Transverse colon (tissue), 4 donors: ENCODE results near the gene ERGIC1. TPM values are rescaled to one million over a fixed set of nuclear protein-coding genes. Genes with fewer than 3 reads are reported as not detected.
A peak's percentile ranks its signal among the peaks of the same experiment; 100 is the strongest.

ENCODE experiments used
- DNase-seq: peaks from one replicate; pipeline ENCODE4 v3.0.0-alpha.2; 2019
- H3K27ac ChIP-seq, 4 donors: fragments of 200-600 bp; sonication (generic); 2 replicates each; pipeline ENCODE4 v1.5.1; 2016 to 2018; ENCODE audit warnings: inconsistent platforms in 4 of 4
- H3K27me3 ChIP-seq: fragments of 200-600 bp; sonication (generic); 2 replicates; pipeline ENCODE4 v1.5.1; 2017; ENCODE audit warnings: inconsistent platforms
- H3K36me3 ChIP-seq, 4 donors: fragments of 200-600 bp; sonication (generic); 2 replicates each; pipeline ENCODE4 v1.5.1; 2017 to 2019; ENCODE audit warnings: inconsistent platforms in 4 of 4
- H3K4me1 ChIP-seq, 4 donors: fragments of 200-600 bp; sonication (generic); 2 replicates each; pipeline ENCODE4 v1.5.1; 2017 to 2020; ENCODE audit warnings: inconsistent platforms in 4 of 4
- H3K4me3 ChIP-seq, 4 donors: fragments of 200-600 bp; sonication (generic); 1 replicate in 1 of 4; 2 replicates in 3 of 4; pipeline versions ENCODE4 v1.5.1 to v1.6.1; 2017 to 2019; ENCODE audit warnings: inconsistent platforms in 4 of 4
- H3K9me3 ChIP-seq, 2 donors: fragments of 200-600 bp; sonication (generic); 2 replicates each; pipeline ENCODE4 v1.5.1; 2017 to 2019; ENCODE audit warnings: inconsistent platforms in 2 of 2
- EP300 ChIP-seq: sonication (generic); formaldehyde crosslinking; IDR thresholded peaks from one replicate; pipeline ENCODE4 v1.6.1; 2017; ENCODE audit warnings: antibody characterized with exemption, low read depth
- POLR2A ChIP-seq: fragments of 450-650 bp; IDR thresholded peaks from one replicate; pipeline ENCODE4 v1.6.1; 2016; ENCODE audit warnings: antibody characterized with exemption, mild to moderate bottlenecking, moderate library complexity
- POLR2AphosphoS5 ChIP-seq, 3 donors: sonication (generic); formaldehyde crosslinking; IDR thresholded peaks; one replicate each; pipeline ENCODE4 v1.6.1; 2016; ENCODE audit warnings: antibody characterized with exemption in 3 of 3
- WGBS, 2 donors: methylation state at CpG; one replicate each; pipeline ENCODE4 v1.1.5; 2018; ENCODE audit warnings: low coverage in 1 of 2; 5-methylcytosine and 5-hydroxymethylcytosine counted together
- in situ Hi-C, 4 donors: fragments of 200-750 bp; cut with MboI; loops; one replicate each; pipeline versions ENCODE4 v1.15.0 to v1.15.1; 2017; ENCODE audit warnings: low sequenced_read_pairs in 3 of 4, low pct_ligation_motif_present in 1 of 4, low pct_unique_long_range_greater_than_20kb in 1 of 4
- intact Hi-C: fragments of 100-400 bp; cut with DNase I; formaldehyde crosslinking; loops from one replicate; pipeline ENCODE4 v1.15.1; 2023; ENCODE audit warnings: low total_unique reads
- total RNA-seq, 4 donors: library from RNA; depleted of rRNA; stranded (reverse); fragments of >200 nt; gene quantifications; one replicate each; pipeline ENCODE4 v1.1.0, GENCODE V29; 2016
- TF ChIP-seq, protein P1 (sequence below), 5 experiments: fragments of 200-600 bp in 3 of 5; fragments of 450-650 bp in 2 of 5; sonication (generic) in 3 of 5; IDR thresholded peaks; 1 replicate in 2 of 5; 2 replicates in 3 of 5; pipeline ENCODE4 v1.5.1; 2016 to 2017; ENCODE audit warnings: antibody characterized with exemption in 5 of 5, inconsistent platforms in 3 of 5, mild to moderate bottlenecking in 2 of 5, moderate library complexity in 1 of 5

The ERGIC1 gene
- total RNA-seq, 4 donors from 2014 or later, result 125 to 252 (median 184) TPM

- no peaks in the 10 kb centered on the region for H3K27me3 ChIP-seq
- no peaks in the 10 kb centered on the region for H3K9me3 ChIP-seq
- WGBS, 2 donors, result 90 to 91% methylated on average over 2 to 3 of the region's 3 CpGs
- intact Hi-C loops (no loop called here), in situ Hi-C loops (no loop called here)
- no peaks in the 10 kb centered on the region for H3K36me3 ChIP-seq
- no peak overlapping the region for H3K27ac ChIP-seq
- H3K4me3 ChIP-seq, result no peak overlapping the region
- TF ChIP-seq, protein P1, sequence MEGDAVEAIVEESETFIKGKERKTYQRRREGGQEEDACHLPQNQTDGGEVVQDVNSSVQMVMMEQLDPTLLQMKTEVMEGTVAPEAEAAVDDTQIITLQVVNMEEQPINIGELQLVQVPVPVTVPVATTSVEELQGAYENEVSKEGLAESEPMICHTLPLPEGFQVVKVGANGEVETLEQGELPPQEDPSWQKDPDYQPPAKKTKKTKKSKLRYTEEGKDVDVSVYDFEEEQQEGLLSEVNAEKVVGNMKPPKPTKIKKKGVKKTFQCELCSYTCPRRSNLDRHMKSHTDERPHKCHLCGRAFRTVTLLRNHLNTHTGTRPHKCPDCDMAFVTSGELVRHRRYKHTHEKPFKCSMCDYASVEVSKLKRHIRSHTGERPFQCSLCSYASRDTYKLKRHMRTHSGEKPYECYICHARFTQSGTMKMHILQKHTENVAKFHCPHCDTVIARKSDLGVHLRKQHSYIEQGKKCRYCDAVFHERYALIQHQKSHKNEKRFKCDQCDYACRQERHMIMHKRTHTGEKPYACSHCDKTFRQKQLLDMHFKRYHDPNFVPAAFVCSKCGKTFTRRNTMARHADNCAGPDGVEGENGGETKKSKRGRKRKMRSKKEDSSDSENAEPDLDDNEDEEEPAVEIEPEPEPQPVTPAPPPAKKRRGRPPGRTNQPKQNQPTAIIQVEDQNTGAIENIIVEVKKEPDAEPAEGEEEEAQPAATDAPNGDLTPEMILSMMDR (IDR thresholded peaks at IDR 0.05), result no peak
- TF ChIP-seq POLR2AphosphoS5 (IDR thresholded peaks at IDR 0.05), result no peak
- TF ChIP-seq EP300, result no peak
- TF ChIP-seq POLR2A, result no peak
- DNase-seq, result no peak
- H3K4me1 ChIP-seq, result peaks cover 5 to 39% (median 6%) of the 10 kb centered on the region in 4 donors
These were observed 49.0 kb downstream of the ERGIC1 start for GRCh38 chr5:172883066-172883465.

GRCh38 chr5:172885597-172886340 lies 51.7 kb downstream of the ERGIC1 start:
- 95% methylated on average over 23 of the region's 23 CpGs; no CpG with 5 or more reads in 1 of the 2 donors for WGBS, 2 donors
- Histone ChIP-seq H3K9me3 (no peaks in the 10 kb centered on the region), H3K4me3 (no peak overlapping the region), H3K27ac (peak overlapping the region in 3 of 4 donors; percentile 80 to 94 (median 87)), H3K36me3 (peaks cover 0 to 14% (median 2%) of the 10 kb centered on the region in 4 donors), H3K4me1 (peaks cover 5 to 27% (median 6%) of the 10 kb centered on the region in 4 donors), H3K27me3 (no peaks in the 10 kb centered on the region)
- intact Hi-C loops, result no loop called here
- DNase-seq, result no peak
- TF ChIP-seq POLR2A, result no peak
- TF ChIP-seq, protein P1 (IDR thresholded peaks at IDR 0.05), result no peak
- TF ChIP-seq EP300, result no peak
- TF ChIP-seq POLR2AphosphoS5 (IDR thresholded peaks at IDR 0.05), result no peak
- in situ Hi-C loops, result no loop called here

DNA sequence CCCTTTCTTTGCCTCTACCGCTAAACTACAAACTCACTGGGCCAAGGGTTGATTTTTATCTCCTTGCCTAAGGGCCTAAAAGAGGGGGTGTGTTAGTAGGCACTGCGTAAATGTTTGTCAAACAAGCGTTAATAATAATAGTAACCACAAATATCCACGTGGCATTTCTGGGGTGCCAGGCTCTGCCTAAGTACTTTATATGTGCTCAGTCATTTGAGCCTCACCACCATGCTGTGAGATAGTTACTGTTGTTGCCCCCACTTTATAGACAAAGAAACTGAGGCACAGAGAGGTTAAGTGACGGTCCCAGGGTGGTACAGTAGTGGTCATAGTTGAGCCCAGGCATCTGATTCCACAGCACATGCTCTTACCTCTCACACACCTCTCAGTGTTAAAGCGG lies 52.4 kb downstream of the ERGIC1 start:
- intact Hi-C loops, result no loop called here
- 80 to 83% methylated on average over 4 to 6 of the region's 6 CpGs for WGBS, 2 donors
- TF ChIP-seq POLR2A, result no peak
- TF ChIP-seq, protein P1 (IDR thresholded peaks at IDR 0.05), result no peak
- TF ChIP-seq EP300, result no peak
- no peak for TF ChIP-seq POLR2AphosphoS5 (IDR thresholded peaks at IDR 0.05)
- Histone ChIP-seq H3K4me3 (no peak overlapping the region), H3K9me3 (no peaks in the 10 kb centered on the region), H3K4me1 (peaks cover 5 to 31% (median 6%) of the 10 kb centered on the region in 4 donors), H3K36me3 (peaks cover 0 to 14% (median 2%) of the 10 kb centered on the region in 4 donors), H3K27me3 (no peaks in the 10 kb centered on the region), H3K27ac (peak overlapping the region; percentile 73 to 94 (median 84))
- DNase-seq, result no peak
- in situ Hi-C loops, result no loop called here

DNA sequence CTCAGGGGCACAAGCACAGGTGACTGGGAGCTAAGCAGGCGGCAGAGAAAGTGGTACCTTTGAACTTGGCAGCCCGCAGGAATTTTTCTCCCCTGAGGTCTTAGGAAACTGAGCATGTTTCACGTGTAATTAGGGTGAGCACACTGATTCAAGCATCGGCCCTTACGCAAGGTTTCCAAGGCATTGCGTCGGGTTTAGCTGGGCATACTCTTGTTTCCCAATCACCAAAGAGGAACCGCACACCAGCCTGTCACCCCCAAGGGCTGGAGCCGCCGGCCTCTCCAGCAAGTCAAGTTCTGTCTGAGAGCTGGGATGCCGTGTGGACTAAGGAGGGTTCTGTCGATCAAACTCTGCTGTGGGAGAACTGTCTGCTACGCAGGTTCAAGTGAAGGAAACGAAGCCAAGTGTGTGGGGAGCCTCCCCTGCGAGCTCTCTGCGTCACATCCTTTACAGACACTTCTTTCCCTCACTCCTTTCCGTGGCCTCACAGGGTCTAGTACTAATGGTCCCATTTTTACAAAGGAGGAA lies 53.0 kb downstream of the ERGIC1 start:
- peaks cover 0 to 14% (median 2%) of the 10 kb centered on the region in 4 donors for H3K36me3 ChIP-seq
- TF ChIP-seq, protein P1 (IDR thresholded peaks at IDR 0.05), result no peak
- TF ChIP-seq POLR2AphosphoS5 (IDR thresholded peaks at IDR 0.05) (peak in 2 of 3 donors; percentile 41 to 58), EP300 (peak; percentile 40), POLR2A (no peak)
- WGBS, 2 donors, result 88% methylated on average over 16 of the region's 17 CpGs; no CpG with 5 or more reads in 1 of the 2 donors
- in situ Hi-C loops, result no loop called here
- no peaks in the 10 kb centered on the region for H3K9me3 ChIP-seq
- peaks cover 5 to 29% (median 9%) of the 10 kb centered on the region in 4 donors for H3K4me1 ChIP-seq
- peak overlapping the region; percentile 73 to 94 (median 84) for H3K27ac ChIP-seq
- peak; percentile 53 for DNase-seq
- intact Hi-C loops, result no loop called here
- H3K27me3 ChIP-seq, result no peaks in the 10 kb centered on the region
- no peak overlapping the region for H3K4me3 ChIP-seq
